Kidney epithelial cell (primary cell): ENCODE data around the gene TEX29. TPM values are rescaled to one million over a fixed set of nuclear protein-coding genes. Genes with fewer than 3 reads are reported as not detected.

Experiments used
- DNase-seq: peaks from one replicate; pipeline ENCODE4 v3.0.0-alpha.2; 2010; ENCODE audit warnings: low read depth
- H3K27me3 ChIP-seq: 2 replicates; pipeline ENCODE4 v1.6.0; 2011; ENCODE audit warnings: low read length; ENCODE audit not compliant: control insufficient read depth, insufficient read depth
- H3K36me3 ChIP-seq: 2 replicates; pipeline ENCODE4 v1.5.1; 2011; ENCODE audit warnings: low read length; ENCODE audit not compliant: control insufficient read depth, insufficient read depth
- H3K4me3 ChIP-seq: 2 replicates; pipeline ENCODE4 v1.5.1; 2011; ENCODE audit warnings: low read depth, mild to moderate bottlenecking, control low read depth, low read length
- total RNA-seq: library from RNA; depleted of rRNA; stranded (reverse); fragments of >200 nt; gene quantifications from 2 replicates; pipeline ENCODE4 v1.2.3, GENCODE V29; 2015
- TF ChIP-seq, protein P1 (sequence below): IDR thresholded peaks from 2 replicates; pipeline ENCODE4 v1.5.1; 2011; ENCODE audit warnings: mild to moderate bottlenecking, moderate library complexity, low read length, control low read depth, inconsistent platforms; ENCODE audit not compliant: insufficient read depth, poor library complexity, severe bottlenecking

TEX29 gene
- total RNA-seq, 1 donor from 2014 or later, result not detected

DNA sequence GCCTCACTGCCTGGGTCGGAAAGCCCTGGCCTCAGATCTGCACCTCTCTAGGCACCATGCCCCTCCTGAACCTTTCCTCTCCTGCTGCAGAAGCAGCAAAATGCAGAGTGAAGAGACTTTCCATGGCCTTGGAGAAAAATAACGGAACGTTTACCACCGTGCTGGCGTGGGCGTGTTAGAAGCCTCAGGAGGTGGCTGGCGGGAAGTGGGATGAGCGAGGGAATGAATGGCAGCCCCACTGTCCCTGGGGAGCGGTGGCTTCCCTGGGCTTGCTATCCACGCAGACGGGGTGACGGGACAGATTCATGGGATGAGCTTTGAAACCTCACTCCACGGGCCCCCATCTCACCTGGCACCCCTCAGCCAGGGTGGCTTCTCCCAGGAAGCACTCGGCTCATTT lies 4.3 kb downstream of the TEX29 start:
- Histone ChIP-seq H3K27me3 (peaks cover 10% of the 10 kb centered on the region), H3K4me3 (no peak overlapping the region), H3K36me3 (no peaks in the 10 kb centered on the region)
- TF ChIP-seq, protein P1, sequence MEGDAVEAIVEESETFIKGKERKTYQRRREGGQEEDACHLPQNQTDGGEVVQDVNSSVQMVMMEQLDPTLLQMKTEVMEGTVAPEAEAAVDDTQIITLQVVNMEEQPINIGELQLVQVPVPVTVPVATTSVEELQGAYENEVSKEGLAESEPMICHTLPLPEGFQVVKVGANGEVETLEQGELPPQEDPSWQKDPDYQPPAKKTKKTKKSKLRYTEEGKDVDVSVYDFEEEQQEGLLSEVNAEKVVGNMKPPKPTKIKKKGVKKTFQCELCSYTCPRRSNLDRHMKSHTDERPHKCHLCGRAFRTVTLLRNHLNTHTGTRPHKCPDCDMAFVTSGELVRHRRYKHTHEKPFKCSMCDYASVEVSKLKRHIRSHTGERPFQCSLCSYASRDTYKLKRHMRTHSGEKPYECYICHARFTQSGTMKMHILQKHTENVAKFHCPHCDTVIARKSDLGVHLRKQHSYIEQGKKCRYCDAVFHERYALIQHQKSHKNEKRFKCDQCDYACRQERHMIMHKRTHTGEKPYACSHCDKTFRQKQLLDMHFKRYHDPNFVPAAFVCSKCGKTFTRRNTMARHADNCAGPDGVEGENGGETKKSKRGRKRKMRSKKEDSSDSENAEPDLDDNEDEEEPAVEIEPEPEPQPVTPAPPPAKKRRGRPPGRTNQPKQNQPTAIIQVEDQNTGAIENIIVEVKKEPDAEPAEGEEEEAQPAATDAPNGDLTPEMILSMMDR, result no peak
- DNase-seq, result no peak

DNA sequence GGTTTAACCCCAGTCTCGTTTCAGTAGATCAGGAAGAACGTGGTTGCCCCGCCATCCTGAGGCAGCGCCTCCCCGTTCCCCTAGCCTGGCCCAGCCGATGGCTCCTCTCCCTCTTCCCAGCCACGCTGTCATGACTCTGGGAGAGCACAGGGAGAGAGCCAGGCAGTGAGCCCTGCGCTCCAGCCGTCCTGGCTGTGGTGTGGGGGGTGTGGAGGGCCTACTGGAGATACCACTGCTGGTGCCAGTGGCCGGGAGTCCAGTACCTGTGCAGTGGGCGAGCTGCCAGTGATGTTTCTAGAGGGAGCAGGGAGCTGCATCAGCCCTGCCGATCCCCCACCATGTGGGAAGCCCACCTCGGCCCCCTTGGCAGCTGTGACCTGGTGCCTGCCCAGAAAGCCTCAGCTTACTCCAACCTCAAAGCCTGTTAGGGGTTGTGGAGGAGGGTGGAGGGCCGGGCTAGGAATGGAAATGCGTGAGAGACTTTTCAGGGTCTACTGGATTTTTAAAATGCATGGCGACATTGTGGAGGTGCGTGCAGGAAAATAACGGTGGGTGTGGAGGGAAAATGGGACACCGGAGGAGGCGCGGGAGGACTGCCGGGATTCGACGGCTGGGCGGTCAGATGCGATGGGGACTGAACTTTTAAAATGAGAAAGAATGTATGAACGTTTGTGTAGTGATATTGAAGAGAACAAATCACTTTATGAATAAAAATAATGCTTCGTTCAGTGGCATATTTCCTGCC lies 4.9 kb downstream of the TEX29 start:
- no peak for DNase-seq
- Histone ChIP-seq H3K36me3 (no peaks in the 10 kb centered on the region), H3K27me3 (peaks cover 10% of the 10 kb centered on the region), H3K4me3 (no peak overlapping the region)
- TF ChIP-seq, protein P1, result no peak

DNA sequence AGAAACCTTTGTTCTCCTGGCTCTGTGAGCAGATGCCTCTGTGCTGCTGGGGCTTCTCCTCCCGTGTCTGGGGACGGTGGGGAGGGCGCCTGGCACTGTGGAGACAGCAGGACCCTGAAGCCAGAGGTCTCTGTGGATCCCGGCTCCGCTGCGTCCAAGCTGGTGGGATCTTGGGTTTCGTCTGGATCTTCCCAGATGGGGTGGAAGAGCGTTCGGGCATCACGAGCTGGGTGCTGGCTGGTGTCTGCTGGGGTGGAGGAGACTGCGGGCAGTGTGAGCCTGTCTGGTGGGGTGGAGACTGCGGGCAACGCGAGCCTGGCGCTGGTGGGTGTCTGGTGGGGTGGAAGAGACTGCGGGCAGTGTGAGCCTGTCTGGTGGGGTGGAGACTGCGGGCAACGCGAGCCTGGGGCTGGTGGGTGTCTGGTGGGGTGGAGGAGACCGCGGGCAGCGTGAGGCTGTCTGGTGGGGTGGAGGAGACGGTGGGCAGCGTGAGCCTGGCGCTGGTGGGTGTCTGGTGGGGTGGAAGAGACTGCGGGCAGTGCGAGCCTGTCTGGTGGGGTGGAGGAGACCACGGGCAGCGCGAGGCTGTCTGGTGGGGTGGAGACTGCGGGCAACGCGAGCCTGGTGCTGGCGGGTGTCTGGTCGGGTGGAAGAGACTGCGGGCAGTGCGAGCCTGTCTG lies 5.6 kb downstream of the TEX29 start:
- DNase-seq, result no peak
- Histone ChIP-seq H3K4me3 (no peak overlapping the region), H3K36me3 (no peaks in the 10 kb centered on the region), H3K27me3 (peaks cover 10% of the 10 kb centered on the region)
- TF ChIP-seq, protein P1, result no peak

DNA sequence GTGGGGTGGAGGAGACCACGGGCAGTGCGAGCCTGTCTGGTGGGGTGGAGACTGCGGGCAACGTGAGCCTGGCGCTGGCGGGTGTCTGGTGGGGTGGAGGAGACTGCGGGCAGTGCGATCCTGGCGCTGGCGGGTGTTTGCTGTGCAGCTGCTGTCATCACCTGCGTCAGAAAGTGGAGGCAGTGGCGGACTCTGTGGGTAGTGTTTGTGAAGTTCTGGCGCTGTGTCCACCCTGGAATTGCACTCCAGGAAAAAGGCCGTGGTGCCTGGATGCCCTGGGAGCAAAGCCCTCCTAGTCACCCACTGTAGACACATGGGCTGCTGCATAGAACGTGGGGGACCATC lies 6.2 kb downstream of the TEX29 start:
- H3K4me3 ChIP-seq, result no peak overlapping the region
- peaks cover 10% of the 10 kb centered on the region for H3K27me3 ChIP-seq
- H3K36me3 ChIP-seq, result no peaks in the 10 kb centered on the region
- no peak for DNase-seq
- TF ChIP-seq, protein P1, result no peak

DNA sequence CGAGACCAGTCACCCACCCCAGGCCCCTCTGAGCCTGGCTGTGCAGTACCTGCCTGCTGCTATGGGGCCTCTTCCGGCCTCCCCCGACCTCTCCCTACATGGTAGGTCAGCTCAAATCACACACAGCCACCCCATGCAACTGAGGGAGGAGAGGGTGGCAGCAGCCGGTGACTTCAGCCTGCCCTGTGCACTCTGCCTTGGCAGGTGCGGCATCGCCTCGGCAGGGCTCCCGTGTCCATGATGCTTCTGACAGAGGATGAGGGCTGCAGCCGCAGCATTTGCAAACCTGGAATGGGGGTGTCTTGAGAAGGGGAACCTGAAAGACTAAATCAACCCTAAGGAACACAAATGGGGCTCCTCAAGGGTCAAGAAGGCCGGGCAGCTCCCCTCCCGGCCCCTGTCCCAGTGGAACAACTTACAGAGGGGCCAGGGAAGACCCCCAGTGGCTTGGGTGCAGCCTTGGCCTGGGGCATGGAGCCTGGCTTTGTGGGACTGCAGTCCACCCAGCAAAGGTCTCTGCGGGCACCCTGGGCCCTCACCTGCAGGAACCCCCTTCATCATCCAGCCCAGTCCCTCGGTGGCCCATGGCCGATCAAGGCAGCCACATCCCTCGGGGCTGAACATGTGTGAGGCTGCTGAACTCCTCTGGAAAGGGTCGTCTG lies 6.7 kb downstream of the TEX29 start:
- TF ChIP-seq, protein P1, result no peak
- Histone ChIP-seq H3K27me3 (peaks cover 10% of the 10 kb centered on the region), H3K4me3 (no peak overlapping the region), H3K36me3 (no peaks in the 10 kb centered on the region)
- DNase-seq, result no peak
